NCI-H446 (cell line): ENCODE measurements around the gene SNRPD1.
A peak's percentile ranks its signal among the peaks of the same experiment; 100 is the strongest.
"Not testable (repeated sequence)": the region's sequence is repeated elsewhere in the genome, so short reads cannot be mapped to it uniquely, and the experiment has no call there.

ENCODE experiments used
- DNase-seq, 2 experiments: peaks; one replicate each; lab custom pipeline; 2025; lab: John Stamatoyannopoulos, UW

Gene SNRPD1

DNA sequence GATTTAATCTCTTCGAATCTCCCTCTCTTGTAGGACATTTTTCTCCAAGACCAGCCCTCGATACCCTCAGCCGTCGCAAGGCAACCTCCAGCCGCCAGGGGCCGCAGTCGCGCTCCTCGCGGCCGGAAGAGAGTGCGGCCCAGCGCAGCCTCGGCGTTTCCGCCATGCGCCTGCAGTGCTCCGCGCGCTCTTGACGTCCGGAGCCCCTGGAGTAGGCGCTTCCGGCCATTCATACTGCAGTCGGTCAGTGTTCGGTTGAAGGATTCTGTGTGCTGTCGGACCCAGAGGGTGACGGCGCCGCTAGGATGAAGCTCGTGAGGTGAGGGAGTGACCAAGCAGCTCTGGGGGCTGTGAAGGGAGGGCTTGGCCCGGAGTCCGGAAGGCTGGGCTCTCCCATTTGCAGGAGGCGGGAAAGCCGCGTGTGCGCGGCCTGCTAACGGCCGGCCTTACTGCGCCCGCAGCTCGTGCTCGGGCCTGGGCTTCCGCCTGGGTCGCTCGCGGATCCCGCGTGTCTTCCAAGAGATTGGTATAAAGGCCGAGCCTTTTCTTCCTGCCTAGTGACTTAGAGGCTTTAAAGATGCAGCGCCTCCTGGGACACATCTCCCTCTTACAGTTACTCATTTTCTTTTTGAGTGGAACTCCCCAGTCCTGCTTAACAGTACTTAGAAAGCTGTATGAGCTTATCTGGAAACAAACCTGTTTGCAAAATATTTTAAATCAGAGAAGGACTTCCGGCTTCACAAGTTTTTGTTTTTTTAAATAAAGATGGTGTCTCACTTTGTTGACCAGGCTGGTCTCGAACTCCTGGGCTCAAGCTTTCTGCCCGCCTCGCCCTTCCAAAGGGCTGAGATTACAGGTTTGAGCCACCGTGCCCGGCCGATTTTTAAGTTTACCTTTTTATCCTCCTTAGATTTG, at the start of gene SNRPD1:
Gene SNRPD1, plus strand, starts transcription at position 190 of the 915 bp plus-strand sequence. Its CDS starts 116 bp downstream, at position 306.
- peak; percentile 87 to 95 for DNase-seq

DNA sequence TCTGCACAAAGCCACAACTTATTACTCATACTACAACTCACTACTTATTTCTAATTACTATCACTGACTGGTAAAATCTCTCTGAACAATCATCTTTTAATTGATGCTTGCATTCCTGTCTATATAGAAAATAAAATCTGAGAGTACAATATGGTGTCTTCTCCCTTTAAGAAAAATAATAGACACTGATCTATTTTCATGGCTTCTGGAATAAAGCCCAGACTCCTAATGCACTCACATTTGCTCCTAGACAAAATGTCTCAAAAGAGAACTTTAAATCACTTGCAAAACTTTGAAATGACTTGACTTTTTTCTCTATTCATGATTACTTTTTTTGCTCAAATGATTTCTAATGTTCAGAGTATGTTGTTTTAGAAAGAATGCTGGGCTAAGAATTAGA, 40.3 kb upstream of the SNRPD1 start:
- no peak for DNase-seq

DNA sequence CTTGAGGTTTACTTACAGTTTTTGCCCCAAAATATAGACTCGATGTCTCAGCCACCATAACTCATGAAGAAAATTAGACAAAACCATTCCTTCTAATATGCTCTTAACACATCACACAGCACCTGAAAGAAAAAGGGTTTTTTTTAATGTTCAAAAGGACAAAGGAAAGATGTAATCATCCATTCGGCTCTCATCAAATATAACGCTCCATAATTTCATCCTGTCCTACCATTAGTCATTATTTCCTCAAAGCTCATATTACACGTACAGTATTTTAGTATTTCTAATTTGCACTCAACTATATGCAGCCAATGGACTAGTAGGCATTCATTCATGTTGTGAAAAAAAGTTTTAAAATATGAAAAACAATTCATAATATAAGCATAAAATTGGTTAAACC, 36.5 kb upstream of the SNRPD1 start:
- DNase-seq: no peak

DNA sequence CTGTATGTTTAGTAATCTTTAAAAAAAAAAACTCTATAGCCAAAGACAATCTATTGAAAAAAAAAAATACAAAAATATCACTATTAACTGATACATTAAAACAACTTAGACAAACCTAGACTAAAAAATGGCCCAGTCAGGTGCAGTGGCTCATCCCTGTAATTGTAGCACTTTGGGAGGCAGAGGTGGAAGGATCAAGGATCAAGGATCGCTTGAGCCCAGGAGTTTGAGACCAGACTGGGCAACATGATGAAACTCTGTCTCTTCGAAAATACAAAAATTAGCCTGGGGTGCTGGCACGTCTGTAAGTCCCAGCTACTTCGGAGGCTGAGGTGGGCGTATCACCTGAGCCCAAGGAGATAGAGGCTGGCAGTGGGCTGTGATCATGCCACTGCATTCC, 27.7 kb upstream of the SNRPD1 start:
- no peak for DNase-seq

DNA sequence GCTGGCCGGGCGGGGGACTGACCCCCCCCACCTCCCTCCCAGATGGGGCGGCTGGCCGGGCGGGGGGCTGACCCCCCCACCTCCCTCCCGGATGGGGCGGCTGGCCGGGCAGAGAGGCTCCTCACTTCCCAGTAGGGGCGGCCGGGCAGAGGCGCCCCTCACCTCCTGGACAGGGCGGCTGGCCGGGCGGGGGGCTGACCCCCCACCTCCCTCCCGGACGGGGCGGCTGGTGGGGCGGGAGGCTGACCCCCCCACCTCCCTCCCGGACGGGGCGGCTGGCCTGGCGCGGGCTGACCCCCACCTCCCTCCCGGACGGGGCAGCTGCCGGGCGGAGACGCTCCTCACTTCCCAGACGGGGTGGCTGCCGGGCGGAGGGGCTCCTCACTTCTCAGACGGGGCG, 19.8 kb upstream of the SNRPD1 start:
- DNase-seq: not testable (repeated sequence)

DNA sequence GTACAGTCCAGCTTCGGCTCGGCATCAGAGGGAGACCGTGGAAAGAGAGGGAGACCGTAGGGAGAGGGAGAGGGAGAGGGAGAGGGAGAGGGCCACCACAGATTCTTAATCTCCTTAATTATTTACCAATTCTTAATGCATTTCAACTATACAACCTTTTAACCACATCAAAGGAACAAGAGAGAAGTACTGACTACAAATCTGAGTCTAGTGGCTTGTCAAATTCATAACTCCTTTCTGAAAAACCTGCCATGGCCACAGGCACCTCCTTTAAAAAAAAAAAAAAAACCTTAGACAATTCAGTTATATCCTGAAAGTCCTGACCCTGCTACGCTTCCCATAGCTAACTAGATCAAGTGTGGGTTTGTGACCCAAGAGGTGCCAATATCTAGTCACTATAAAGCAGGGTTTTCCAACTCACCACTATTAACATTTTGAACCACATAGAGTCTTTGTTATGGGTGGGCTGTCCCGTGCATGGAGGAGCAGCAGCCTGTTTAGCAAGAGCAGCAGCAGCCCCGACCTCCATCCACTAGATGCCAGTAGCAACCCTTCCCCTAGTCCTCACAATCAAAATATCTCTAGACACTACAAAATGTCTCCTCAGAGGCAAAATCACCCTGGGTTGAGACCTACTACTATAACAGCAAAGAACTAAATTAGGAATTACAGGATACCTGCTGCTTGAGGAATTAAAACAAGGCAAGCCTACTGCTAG, 18.4 kb upstream of the SNRPD1 start:
- no peak for DNase-seq

DNA sequence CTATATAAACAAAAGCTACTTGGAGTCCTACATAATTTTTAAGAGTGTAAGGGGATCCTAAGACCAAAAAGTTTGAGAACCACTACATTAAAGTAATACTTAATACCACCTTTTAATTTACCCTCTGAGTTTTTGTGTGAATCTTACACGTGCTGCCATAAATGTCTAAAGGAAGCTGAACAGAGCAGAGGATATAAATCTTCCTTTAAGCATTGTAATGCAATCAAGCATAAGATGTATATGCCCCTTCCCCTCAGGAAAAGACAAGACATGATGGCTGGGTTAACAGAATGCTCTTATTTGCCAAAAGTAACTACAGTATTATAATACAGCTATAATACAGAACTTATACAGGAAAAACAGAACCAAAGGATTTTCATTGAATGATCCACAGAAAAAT, 14.5 kb upstream of the SNRPD1 start:
- no peak for DNase-seq

DNA sequence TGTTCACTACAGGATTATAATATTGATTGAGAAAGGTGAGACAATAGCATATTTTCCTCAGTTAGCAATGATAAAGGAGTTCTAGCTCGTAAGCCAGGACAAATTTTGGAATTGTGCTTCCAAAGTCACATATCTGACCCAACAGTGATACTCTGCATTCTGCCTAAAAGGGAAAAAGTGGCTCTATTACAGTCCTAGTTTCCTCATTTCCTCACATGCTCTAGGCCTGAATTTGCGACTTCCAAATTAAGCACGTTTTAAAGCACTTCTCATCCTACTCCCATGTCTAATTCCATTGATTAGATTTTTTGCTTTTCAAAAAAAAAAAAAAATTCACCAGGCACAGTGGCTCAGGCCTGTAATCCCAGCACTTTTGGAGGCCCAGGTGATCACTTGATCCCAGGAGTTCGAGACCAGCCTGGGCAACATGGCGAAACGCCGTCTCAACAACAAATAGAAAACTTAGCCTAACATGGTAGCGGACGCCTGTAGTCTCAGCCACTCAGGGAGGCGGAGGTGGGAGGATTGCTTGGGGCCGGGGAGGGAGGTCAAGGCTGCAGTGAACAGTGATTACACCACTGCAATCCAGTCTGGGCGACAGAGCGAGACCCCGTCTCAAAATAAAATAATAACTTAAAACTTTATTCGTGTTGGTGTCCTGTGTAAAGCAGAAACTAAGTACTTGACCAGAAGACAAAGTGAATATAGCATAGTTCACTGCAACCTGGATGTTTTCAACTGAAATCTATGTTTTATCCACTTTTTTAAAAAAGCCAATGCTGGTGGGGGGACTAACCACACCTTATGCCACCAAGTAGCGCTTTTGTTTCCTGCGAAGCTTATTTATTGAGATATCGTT, 13.2 kb upstream of the SNRPD1 start:
- no peak for DNase-seq

DNA sequence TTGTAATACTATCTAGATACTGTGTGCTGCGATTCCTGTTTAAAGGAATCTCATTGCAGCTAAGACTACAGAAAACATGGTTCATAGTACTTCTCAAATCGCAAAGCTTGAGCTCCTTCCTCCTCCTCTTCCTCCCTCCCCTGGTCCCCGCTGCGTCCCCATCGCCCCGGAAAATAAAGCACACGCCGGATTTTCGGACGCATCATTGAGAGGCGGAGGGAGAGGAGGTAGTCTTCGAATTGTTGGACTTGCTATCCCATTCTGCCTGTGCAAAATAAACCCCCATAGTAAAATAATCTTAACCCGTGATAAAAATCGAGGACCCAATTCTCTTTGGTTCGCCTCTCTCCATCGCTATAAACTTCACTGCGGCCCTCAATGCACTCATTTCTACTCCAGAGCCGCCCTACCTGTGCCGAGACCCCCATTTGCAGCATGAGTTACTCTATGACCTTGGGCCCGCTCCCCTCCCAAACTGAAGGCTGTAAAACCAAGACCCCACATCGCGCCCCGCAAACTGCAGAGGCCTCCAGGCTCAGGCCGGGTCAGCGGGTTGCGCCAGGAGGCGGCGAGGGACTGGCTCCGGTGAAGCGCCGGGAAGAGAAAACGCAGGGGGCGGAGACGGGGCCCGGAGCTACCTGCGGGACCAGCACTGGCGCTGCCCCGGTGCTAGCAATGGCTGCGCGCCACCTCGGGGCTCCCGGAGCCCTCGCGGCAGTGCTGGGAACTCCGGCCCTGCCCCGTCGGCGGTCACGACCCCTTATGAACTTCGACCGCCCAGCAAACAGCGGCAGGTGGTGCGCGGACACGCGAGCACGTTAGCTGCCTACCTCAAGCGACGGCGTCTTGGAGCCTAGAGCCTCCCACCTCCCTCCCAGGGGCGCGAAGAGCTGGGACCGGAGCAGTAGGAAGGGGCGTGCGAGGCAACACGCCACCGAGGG, 12.3 kb upstream of the SNRPD1 start:
- no peak for DNase-seq

DNA sequence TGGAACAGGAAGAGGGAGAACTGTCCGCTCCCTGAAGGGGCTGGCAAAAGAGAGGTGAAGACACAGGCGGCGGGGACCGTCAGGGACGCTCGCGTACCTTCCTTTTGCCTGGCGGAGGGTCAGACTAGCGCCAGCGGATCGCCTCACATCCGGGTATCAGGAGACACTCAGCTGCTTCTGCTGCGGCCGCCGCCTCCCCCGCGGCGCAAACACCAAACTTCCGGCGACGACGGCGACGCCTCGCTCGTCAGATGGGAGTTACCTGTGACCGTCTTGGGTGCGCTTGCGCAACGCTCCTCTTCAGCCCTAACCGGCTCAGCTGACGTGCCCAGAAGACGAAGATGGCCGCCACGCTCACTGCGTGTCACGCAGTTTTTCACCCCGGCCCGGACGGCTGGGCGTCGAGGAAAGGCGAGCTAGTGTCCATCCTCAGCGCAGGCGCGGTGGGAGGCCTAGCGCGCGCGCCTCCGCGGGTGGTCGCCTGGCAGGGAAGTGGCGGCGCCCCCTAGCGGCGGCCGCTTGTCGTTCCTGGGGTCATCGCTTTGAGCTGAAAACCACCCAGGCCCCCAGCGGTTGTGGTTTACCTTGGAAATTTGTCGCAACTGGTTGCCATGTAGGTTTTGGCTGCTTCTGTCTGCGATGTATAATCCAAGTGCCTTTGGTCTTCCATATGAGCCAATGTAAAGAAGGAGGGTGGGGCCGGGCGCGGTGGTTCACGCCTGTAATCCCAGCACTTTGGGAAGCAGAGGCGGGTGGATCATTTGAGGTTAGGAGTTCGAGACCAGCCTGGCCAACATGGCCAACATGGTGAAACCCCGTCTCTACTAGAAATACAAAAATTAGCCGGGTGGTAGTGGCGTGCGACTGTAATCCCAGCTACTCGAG, 11.3 kb upstream of the SNRPD1 start, which contains the start of gene ESCO1:
Gene ESCO1, minus strand, starts transcription at position 179 of the 885 bp plus-strand sequence. CDS start 25,861 bp downstream, outside the sequence.
- peak; percentile 91 to 95 for DNase-seq

DNA sequence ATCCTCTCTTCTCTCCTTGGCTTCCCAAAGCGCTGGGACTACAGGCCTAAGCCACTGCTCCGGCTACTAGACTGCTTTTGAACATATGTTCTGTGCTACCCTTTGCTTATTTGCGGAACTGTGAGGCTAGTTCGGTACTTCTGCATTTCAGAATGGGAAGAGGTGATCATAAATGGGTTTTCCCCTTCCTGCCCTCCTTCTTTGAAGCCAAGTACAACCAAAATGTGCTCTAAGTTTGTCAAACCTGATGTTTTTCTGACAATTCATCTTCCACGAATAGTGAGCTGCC, 9.9 kb upstream of the SNRPD1 start:
- no peak for DNase-seq

DNA sequence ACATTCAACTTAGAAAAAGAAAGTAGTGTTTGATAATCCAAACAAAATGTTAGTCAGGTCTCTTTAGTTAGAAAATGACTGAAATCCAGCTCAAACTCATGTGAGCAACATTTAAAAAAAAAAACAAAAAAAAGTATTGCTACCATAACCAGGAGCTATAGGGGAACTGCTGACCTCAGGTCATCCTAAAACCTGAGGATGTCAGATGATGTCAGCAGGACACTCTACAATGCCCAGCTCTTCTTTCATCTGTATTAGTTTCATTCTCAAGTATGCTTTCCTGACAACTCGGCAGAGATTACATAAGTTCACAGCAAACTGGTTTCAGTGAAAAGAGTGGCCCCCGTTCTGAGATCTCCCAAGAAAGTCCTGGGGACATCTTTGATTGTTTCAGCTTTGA, 7.4 kb upstream of the SNRPD1 start:
- DNase-seq: no peak

DNA sequence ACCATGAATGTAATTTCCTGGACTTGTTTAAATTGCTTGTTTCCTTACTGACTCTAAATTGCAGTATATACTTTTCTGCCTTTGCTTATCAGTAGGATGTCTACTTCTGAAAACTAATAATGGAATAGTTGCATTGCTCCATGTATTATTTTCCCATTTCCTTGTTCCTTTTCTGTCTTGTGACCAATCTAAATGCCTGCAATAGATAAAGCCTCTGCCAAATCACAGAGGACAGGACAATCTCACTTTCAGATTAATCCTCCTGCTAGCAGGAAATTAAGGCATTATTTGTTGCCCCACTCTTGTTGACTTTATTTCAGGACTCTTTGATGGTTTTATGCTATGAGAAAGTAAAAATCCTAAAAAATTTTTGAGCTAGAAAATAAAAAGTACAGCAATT, 6.9 kb upstream of the SNRPD1 start:
- no peak for DNase-seq

DNA sequence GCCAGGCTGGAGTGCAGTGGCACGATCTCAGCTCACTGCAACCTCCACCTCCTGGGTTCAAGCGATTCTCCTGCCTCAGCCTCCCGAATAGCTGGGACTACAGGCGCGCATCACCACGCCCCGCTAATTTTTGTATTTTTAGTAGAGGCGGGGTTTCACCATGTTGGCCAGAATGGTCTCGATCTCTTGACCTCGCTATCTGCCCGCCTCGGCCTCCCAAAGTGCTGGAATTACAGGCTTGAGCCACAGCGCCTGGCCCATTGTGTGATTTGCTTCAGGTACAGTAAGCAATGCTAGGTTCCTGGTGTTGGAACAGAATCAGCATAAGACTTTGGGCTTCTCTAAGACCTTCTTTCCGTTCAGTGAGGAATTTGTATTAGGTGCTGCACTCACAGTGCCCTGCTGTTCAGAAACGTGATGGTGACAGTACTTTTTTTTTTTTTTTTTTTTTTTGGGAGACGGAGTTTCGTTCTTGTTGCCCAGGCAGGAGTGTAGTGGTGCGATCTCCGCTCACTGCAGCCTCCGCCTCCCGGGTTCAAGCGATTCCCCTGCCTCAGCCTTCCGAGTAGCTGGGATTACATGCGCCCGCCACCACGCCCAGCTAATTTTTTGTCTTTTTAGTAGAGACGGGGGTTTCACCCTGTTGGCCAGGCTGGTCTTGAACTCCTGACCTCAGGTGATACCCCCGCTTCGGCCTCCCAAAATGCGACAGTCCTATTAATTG, 551 bp upstream of the SNRPD1 start:
- not testable (repeated sequence) for DNase-seq

DNA sequence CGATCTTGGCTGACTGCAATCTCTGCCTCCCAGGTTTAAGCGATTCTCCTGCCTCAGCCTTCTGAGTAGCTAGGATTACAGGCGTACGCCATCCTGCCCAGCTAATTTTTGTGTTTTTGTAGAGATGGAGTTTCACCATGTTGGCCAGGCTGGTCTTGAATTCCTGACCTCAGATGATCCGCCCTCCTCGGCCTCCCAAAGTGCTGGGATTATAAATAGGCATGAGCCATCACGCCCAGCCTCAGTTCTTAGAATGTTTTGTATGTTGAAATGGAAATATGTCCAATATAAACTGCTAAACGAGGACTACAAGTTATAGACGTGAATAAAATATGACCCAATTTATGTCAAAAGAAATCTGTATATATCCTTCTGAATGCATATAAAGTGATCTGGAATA, 9.5 kb downstream of the SNRPD1 start:
- not testable (repeated sequence) for DNase-seq

DNA sequence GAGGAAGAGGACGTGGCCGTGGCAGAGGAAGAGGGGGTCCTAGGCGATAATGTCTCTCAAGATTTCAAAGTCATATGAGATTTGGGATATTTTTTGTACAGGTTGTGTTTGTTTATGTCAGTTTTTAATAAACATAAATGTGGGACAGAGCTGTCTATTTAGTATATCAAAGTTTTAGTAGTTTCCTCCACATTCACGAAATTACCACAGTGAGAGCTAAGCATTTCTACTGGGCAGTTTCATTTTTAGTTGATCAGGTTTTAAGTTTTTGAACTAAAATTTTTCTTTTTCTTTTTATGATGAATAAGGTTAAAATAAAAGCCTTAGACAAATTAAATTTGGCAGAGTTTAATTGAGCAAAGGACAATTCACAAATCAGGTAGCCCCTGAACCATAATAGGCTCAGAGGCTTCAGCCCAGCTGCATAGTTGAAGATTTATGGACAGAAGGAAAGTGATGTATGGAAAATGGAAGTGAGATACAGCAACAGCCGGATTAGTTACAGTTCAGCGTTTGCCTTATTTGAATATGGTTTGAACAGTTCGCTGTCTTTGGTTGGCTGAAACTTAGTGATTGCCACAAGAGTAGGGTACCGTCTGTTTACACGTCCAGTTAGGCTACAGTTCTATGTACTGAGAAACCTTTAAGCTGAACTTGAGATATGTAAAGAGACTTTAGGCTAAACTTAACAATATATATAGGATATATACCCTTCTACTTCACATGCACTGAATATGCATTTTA, 17.1 kb downstream of the SNRPD1 start:
- DNase-seq: no peak

DNA sequence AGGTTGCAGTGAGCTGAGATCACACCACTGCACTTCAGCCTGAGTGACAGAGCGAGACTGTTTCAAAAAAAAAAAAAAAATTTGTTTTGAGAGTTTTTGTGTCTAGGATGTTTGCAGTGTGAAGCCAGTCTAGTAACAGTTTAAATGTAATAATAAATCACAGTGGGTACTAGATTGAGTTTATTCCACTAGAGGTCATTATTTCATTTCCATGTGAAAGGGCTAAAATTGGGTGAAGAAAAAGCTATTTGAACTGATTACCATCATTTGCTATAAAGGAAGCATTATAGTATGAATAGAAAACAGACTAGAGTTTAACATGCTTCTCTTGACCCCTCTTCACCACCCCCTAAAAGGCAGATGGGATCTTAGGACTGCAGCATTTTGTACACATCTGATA, 20.3 kb downstream of the SNRPD1 start:
- no peak for DNase-seq

DNA sequence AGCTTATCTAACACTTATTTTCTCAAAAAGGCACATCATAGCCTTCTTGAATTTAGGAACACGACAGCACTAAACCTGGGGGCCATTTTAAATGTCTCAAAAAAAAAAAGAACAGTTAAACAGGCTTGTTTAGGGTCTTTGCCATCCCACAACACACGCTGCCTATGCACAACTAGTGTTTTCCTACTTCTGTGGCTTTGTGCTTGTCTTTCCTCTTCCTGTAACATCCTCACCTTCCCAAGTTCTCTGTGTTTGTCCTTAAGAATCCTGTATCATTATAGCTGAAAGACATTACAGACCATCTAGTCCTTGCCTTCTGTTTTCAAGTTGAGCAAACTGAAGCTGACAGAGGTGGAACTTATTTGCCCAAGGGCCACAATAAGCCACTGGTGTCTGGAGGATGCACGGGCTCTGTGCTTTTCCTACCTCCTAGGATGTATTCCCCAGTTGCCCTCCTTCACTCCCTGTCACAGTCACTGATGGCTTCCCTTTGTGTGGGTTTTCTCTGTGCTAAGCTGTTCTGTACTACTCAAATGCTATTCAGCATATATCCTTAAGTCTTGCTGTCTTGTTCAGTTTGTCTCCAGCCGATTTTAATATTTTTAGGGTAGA, 22.6 kb downstream of the SNRPD1 start:
- no peak for DNase-seq
